IPS DF 4.7 (cell line): ENCODE results near the gene CMTM5.
"Not testable (repeated sequence)": the region's sequence is repeated elsewhere in the genome, so short reads cannot be mapped to it uniquely, and the experiment has no call there.

Experiments used
- DNase-seq: peaks from one replicate; pipeline ENCODE4 v3.0.0-alpha.2; 2013; ENCODE audit warnings: low spot score; ENCODE audit errors: extremely low read depth

Gene CMTM5

DNA sequence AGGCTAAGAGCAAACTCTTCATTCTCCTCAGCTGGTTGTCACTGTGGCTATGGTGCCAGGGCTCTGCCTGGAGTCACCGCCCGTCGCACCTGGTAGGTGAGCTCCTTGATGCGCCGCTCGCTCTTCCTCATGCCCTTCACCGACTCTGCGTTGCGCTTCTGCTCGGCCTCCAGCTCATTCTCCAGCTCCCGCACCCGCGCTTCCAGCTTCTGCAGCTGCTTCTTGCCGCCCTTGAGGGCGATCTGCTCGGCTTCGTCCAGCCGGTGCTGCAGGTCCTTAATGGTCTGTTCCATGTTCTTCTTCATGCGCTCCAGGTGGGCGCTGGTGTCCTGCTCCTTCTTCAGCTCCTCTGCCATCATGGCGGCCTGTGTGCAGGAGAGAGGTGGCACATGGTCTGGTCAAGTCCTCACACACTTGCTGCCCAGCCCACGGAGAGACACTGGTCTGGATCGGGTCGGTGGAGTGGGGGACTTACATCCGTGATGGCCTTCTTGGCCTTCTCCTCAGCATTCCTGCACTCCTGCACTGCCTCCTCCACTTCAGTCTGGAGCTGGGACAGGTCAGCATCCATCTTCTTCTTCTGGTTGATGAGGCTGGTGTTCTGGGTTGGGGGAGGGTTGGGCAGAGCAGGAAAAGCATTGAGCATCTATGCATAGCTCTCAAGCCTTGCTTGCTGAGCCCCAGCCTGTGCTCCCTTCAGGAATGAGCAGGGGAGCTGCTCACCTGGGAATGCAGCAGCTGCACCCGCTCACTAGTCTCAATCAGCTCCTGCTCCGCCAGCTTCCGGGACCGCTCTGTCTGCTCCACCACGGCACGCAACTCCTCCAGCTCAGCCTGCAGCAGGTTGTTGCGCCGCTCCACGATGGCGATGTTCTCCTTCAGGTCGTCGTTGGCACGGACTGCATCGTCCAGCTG, 38.3 kb downstream of the CMTM5 start:
- DNase-seq = no peak

DNA sequence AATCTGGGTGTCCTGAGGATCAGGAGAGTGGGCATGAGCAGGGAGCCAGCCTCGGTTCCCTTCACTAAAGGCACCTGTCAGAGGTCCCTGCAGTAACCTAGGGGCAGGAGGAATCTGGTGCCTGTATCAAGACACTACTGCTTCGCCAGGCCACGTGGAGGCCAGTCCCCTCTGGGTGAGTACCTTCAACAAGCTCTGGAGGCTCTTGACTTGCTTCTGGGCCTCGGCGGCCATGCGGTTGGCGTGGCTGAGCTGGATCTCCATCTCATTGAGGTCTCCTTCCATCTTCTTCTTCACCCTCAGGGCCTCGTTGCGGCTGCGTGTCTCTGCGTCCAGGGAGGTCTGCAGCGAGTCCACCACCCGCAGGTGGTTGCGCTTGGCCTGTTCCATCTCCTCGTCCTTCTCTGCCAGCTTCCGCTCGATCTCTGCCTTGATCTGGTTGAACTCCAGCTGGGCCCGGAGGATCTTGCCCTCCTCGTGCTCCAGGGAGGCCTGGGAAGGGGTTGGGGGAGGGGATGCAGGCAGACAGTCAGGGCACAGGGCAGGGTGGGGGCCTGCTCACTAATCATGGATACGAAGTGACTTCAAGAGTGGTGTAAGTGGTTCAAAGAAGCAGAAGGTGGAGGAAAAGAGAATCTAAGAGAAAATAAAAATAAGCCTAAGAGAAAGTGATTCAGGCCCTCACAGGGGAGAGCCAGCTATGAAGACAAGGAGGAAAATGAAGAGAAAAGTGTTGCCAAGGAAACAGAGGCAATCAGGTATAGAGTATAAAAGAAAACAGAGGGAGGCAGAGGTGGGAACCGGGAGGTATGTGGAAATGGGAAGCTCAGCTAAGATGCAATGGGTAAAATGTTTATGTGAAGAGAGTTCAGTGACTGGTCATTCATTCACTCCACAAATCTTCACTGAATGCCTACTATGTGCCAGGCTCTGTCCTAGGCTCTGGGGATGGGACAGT, 39.3 kb downstream of the CMTM5 start:
- DNase-seq = no peak

DNA sequence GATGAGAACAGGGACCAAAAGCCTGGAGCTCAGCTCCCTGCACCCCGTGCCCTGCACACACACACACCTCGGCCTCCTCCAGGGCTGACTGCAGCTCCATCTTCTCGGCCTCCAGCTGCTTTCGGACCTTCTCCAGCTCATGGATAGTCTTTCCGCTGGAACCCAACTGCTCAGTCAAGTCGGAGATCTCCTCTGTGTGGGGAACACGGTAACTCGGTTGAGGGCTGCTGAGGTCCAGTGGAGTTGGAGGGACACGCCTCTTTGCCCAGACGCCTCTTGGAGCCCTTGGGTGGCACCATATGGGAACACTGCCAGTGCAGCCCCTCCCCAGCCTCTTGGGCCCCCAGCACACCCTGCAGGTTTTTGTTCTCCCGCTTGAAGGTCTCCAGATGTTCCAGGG, 40.0 kb downstream of the CMTM5 start:
- DNase-seq = no peak

DNA sequence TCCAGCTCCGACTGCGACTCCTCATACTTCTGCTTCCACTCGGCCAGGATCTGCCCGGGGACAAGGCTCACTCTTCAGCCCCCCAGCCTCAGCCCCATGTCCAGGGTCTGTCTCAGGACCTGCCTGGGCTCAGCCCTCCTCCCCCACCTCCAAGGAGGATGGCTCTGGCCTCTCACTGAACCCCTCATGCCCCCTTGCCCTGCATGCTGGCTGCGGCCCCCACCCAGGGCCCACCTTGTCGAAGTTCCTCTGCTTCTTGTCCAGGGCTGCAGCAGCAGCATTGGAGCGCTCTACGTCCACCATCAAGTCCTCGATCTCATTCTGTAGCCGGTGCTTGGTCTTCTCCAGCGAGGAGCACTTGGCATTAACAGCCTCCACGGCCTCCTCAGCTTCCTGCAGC, 40.4 kb downstream of the CMTM5 start:
- not testable (repeated sequence) for DNase-seq

DNA sequence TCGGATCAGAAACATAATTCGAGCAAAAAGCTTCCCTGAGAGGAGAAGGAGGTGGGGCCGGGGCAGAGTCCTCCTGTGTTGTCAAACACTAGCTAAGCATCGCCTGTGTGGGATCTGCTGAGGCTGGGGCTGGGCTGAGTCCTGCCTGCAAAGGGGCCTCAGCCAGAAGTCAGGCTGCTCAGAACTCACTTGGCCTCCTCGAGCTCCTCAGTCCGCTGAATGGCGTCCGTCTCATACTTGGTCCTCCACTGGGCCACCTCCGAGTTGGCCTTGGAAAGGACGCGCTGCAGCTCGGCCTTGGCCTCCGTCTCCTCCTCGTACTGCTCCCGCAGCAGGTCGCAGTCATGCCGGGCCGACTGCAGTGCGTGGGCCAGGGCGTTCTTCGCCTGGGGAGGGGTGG, 41.2 kb downstream of the CMTM5 start:
- no peak for DNase-seq

DNA sequence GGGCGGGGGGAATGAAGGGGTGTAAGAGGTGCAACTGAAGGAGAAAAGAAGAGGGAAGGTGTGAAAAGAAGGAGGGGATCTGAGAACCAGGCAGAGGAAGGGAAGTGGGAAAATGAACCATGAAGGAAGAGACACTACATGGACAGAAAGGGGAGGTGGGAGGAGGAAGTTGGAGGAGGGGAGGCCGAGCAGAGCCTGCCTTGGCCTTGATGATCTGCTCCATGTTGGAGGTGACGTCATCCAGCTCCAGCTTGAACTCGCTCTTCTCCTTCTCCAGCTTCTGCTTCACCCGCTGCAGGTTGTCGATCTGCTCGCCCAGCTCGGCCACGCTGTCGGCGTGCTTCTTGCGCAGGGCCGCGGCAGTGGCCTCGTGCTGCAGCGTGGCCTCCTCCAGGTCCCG, 42.8 kb downstream of the CMTM5 start:
- DNase-seq = not testable (repeated sequence)

DNA sequence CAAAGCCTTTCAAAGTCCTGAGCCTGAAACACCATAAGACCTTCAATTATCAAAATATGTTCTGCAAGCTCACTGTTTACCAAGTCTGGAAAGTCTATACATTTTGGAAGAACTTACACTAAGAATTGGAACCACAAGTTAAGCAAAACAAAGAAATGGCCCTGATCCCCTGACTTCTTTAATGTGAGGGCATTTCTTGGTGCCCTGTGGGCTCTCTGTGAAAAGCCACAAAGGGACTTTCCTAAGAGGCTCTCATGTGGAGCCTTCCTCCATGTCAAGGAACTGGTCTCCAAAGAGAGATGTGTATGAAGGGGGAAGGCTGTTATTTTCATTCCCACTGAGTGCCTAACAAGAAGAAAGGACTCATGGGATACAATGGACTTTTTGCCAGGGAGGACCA, 44.7 kb downstream of the CMTM5 start:
- DNase-seq = no peak

DNA sequence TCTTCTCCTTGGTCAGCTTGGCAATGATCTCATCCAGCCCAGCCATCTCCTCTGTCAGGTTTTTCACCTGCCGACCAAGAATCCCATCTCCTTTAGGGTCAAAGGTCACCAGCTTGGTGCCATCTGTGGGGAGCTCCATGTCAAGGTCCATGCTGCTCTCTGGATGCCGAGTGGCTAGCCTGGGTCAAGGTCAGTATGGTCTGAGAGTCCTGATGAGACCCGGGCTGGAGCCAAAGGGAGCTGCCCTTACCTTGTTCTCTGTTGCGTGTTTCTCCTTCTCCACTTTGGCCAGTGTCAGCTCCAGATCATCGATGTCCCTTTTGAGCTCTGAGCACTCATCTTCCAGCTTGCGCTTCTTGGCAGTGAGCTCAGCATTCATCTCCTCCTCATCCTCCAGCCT, 46.8 kb downstream of the CMTM5 start:
- DNase-seq = no peak

DNA sequence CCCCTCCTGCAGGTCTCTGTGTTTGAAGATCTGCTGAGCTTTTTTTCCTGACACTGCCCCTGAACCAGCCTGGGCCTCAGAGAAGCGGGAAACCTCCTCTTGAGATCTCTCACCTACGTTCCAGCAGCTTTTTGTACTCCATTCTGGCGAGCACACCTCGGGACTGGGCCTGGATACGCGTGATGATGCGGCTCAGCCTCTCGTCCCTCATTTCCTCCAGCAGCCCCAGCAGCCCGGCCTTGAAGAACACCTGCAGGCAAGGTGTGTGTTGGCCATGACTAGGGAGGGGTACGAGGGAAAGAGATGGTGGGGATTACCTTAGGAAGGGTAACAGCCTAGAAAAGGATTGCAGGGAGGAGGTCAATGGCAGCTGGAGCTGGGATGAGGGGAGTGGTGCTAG, 48.3 kb downstream of the CMTM5 start:
- DNase-seq = no peak

DNA sequence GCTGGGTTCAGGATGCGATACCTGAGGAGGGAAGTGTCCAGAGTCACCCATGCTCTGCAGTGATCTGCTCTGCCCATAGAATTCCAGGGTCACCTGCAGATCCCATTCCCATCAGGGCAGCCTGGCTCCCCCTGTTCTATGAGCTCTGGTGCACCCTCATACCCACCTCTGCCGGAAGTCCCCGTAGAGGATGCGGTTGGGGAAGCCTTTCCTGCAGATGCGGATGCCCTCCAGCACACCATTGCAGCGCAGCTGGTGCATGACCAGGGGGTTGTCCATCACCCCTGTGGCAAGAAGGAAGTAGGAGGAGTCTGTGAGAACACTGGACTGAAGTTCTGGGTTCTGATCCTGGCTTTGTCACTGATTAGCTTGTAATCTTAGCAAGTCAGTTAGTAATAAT, 49.0 kb downstream of the CMTM5 start:
- DNase-seq = not testable (repeated sequence)

DNA sequence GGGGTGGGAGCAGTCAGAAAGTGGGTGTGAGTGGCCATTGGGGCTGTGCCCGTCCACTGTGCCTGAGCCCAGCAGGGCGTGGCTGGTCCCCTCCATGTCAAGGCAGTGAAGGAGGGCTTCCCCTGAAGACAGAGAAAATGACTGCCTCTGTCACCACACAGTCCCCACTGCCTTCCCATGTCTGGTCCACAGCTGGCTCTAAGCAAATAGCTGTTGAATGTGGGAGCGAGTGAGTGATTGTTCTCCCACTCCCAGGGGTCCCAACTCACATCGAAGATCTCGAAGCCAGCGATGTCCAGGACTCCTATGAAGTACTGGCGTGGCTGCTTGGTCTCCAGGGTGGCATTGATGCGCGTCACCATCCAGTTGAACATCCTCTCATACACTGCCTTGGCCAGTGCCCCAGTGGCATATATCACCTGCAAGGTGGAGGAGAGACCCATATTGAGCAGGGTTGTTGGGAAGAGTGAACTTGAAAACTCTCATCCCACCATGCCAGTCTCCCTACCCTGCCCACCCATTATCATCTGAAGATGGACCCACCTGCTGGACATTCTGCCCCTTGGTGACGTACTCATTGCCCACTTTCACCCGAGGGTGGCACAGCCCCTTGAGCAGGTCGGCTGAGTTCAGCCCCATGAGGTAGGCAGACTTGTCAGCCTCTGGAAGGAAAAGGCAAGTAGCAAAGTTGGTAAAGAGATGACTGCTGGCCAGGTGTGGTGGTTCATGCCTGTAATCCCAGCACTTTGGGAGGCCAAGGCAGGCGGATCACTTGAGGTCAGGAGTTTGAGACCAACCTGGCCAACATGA, 52.0 kb downstream of the CMTM5 start:
- DNase-seq = no peak
